H1 (cell line): Measurements from ENCODE around the gene SEC23IP.

Source experiments
- BRCA1 ChIP-seq: IDR thresholded peaks from 2 replicates; pipeline ENCODE4 v1.6.1; 2012; ENCODE audit warnings: low read depth, low read length, improper control_type of control experiment
- CBX5 ChIP-seq: fragments of 300-800, 300-1000 bp; sonication (generic); IDR thresholded peaks from 2 replicates; pipeline ENCODE4 v1.7.1; 2016; ENCODE audit warnings: antibody characterized with exemption, low read length, low read depth
- CHD2 ChIP-seq: IDR thresholded peaks from 2 replicates; pipeline ENCODE4 v1.6.1; 2012; ENCODE audit warnings: low read length, improper control_type of control experiment
- EP300 ChIP-seq, 2 experiments: IDR thresholded peaks; 1 replicate in 1 of 2; 2 replicates in 1 of 2; pipeline ENCODE4 v1.6.1; 2011 to 2012; ENCODE audit warnings: low read depth in 2 of 2, low read length in 2 of 2, mild to moderate bottlenecking in 2 of 2, borderline replicate concordance in 1 of 2, inconsistent platforms in 1 of 2, moderate library complexity in 1 of 2
- JUND ChIP-seq: IDR thresholded peaks from 2 replicates; pipeline ENCODE4 v1.6.1; 2011; ENCODE audit warnings: mild to moderate bottlenecking, improper control_type of control experiment, low read length
- NRF1 ChIP-seq: IDR thresholded peaks from 2 replicates; pipeline ENCODE4 v1.6.1; 2011; ENCODE audit warnings: mild to moderate bottlenecking, low read depth, low read length, improper control_type of control experiment
- POLR2A ChIP-seq, 2 experiments: IDR thresholded peaks; 1 replicate in 1 of 2; 2 replicates in 1 of 2; pipeline ENCODE4 v1.6.1; 2011; ENCODE audit warnings: low read depth in 2 of 2, low read length in 2 of 2, mild to moderate bottlenecking in 2 of 2; ENCODE audit errors: control extremely low read depth in 1 of 2
- POLR2AphosphoS5 ChIP-seq: IDR thresholded peaks from 2 replicates; pipeline ENCODE4 v1.6.1; 2011; ENCODE audit warnings: low read depth, low read length
- SIRT6 ChIP-seq: IDR thresholded peaks from one replicate; pipeline ENCODE4 v1.7.1; 2012; ENCODE audit warnings: low read length, inconsistent platforms
- TBP ChIP-seq: IDR thresholded peaks from 2 replicates; pipeline ENCODE4 v1.6.1; 2011; ENCODE audit warnings: low read depth, low read length, improper control_type of control experiment
- YY1 ChIP-seq: IDR thresholded peaks from 2 replicates; pipeline ENCODE4 v1.6.1; 2011; ENCODE audit warnings: low read depth, mild to moderate bottlenecking, low read length
- TF ChIP-seq, protein P1 (sequence below), 3 experiments: IDR thresholded peaks; 1 replicate in 2 of 3; 2 replicates in 1 of 3; pipeline versions ENCODE4 v1.5.1 to v1.6.1; 2011; ENCODE audit warnings: low read length in 3 of 3, mild to moderate bottlenecking in 3 of 3, inconsistent platforms in 2 of 3, low read depth in 1 of 3, moderate library complexity in 1 of 3; ENCODE audit not compliant: insufficient read depth in 1 of 3; ENCODE audit errors: control extremely low read depth in 1 of 3

DNA sequence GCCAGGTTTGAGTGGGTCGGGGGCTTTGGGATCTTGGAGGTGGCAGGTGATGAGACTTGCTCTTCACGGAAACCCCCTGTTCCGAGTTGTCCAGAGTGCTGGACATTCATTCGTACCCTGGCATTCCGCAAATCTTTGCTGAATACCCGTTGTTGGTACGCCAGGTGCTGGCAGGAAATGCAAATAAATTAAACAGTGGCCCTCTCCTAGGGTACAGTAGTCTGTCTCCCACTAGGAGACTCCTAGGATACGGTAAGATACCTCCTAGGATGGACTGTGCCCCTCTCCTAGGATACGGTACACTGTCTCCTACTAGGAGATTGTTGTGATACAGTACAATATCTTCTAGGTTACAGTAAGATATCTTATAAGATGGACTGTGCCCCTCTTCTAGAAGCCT, 544 bp downstream of the SEC23IP start:
- TF ChIP-seq POLR2A (IDR thresholded peaks at IDR 0.05; ENCODE audit: control extremely low read depth in 1 of 2, low read depth in 2 of 2, low read length in 2 of 2) (no peak), TBP (no peak), BRCA1 (no peak), SIRT6 (no peak), EP300 (IDR thresholded peaks at IDR 0.05; ENCODE audit: borderline replicate concordance in 1 of 2, low read depth in 2 of 2, low read length in 2 of 2) (no peak), POLR2AphosphoS5 (no peak), YY1 (no peak), CHD2 (no peak), NRF1 (no peak), JUND (no peak), CBX5 (no peak)
- TF ChIP-seq, protein P1, sequence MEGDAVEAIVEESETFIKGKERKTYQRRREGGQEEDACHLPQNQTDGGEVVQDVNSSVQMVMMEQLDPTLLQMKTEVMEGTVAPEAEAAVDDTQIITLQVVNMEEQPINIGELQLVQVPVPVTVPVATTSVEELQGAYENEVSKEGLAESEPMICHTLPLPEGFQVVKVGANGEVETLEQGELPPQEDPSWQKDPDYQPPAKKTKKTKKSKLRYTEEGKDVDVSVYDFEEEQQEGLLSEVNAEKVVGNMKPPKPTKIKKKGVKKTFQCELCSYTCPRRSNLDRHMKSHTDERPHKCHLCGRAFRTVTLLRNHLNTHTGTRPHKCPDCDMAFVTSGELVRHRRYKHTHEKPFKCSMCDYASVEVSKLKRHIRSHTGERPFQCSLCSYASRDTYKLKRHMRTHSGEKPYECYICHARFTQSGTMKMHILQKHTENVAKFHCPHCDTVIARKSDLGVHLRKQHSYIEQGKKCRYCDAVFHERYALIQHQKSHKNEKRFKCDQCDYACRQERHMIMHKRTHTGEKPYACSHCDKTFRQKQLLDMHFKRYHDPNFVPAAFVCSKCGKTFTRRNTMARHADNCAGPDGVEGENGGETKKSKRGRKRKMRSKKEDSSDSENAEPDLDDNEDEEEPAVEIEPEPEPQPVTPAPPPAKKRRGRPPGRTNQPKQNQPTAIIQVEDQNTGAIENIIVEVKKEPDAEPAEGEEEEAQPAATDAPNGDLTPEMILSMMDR (IDR thresholded peaks at IDR 0.05; ENCODE audit: control extremely low read depth in 1 of 3, insufficient read depth in 1 of 3, low read depth in 1 of 3, low read length in 3 of 3), result no peak
